NCI-H2171 (cell line): ENCODE measurements around the gene PHOSPHO1.

Experiments used
- DNase-seq: peaks from one replicate; lab custom pipeline; 2025; lab: John Stamatoyannopoulos, UW

The PHOSPHO1 gene

DNA sequence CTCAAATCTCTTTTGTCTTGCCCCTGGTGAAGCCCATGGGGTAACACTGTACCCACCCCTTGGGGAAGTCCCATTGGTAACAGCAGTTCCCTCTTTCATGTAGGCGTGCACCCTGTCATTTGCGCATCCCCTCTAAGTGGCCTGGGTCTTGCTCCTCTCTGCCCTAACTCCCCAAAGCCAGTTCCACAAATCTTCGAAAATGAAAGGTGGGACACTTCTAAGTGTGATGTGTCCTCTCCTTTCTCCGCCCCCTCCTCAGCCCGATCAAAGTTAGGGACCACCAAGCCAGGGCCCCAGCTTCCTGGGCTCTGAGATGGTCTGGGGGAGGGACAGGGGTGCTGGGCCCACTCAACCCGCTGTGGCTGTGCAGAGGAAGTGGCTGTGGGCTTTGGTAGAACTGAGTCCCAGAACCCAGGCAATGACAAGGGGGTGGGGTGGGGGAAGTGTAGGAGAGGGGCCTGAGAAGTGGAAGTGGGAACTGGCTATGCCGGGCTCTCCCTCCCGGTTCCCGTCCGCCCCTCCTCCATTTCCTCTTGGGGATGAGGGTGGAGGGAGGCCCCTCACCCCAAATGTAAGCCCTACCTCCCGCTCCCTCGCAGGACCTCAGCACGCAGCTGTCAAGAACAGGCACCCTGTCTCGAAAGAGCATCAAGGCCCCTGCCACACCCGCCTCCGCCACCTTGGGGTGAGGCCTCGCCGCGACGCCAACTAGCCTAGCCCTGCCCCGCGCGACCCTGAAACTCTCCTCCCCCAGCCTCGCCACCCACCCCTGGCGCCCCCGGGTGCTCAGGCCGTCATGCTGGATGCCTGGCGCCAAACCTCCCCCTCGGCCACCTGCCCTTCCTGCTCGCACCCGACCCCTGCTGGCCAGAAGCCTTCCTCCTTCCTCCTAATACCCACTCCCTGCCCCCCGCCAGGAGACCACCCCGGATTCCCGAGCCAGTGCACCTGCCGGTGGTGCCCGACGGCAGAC is 11.4 kb downstream of the PHOSPHO1 start:
- no peak for DNase-seq

DNA sequence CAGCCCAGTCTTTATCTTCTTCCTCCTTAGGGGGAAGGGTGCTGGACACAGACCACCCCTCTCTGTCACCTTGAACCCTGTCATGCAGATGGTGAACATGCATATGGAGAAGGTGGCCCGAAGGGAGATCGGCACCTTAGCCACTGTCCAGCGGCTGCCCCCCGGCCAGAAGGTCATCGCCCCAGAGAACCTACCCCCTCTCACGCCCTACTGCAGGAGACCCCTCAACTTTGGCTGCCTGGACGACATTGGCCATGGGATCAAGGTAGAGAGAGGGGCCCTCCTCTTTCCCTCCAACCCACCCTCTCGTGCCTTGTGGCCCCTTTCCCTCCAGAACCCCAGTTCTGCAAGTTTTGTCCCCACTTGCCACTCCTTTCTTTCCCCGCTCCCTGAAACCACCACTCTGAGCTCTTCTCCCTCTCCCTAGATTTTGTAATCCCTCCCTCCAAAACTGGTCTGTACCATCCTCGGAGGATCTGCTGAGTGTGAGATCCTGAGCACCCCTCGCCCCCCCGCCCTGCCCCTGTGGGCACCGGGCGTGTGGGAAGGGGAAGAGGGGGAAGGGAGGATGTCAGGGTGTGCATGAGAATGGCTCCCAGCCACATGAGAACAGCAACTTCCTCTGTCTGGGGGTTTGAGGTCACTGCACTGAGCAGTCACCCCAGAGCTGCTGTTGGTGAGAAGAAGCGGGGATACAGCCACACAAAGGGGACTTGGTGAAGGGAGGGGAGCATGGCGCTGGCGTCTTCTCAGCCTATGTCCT is 12.8 kb downstream of the PHOSPHO1 start:
- no peak for DNase-seq

DNA sequence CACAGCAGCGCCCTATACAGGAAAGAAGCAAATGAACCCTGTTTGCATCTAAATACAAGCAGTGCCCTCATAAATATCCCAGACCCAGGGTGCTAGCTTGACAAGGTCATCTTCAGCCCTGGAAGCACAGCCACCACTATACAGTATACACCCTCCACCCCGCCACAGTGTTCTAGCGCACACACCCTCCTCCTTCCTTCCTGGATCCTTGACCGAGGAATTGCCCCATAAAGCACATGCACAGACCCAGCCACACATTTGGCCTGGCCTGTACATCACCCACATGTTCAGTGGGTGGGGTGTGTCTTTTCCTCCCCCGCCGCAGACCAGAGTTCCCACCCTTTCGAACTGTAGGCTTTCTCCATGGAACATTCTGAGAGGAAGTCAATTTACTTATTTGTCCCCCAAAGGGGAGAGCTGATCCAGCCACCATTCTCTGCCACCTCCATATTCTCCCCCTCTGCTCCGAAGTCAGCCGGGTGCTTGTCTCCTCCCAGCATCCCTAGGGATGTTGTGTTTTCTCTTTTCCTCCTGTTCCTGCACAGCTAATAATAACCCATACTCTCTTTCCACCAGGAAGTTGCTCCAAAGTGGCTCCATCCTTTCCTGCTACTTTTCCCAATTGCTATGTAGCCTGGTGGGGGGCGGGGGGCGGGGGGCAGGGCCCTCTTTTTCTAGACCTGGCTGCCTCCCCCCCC is 13.5 kb downstream of the PHOSPHO1 start:
- no peak for DNase-seq

DNA sequence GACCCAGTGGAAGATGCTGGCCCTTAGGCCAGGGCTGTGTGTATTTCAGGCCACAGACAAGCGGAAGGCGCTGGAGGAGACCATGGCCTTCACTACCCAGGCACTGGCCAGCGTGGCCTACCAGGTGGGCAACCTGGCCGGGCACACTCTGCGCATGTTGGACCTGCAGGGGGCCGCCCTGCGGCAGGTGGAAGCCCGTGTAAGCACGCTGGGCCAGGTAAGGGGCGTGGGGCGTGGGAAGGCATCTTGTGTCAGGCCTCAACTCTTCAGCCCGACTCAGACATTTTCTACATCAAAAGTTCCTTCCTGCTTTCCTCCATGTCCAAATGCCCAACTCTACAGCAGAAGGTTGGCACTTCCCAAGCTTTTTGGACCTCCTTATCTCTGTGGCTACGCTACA is 14.1 kb downstream of the PHOSPHO1 start:
- no peak for DNase-seq

DNA sequence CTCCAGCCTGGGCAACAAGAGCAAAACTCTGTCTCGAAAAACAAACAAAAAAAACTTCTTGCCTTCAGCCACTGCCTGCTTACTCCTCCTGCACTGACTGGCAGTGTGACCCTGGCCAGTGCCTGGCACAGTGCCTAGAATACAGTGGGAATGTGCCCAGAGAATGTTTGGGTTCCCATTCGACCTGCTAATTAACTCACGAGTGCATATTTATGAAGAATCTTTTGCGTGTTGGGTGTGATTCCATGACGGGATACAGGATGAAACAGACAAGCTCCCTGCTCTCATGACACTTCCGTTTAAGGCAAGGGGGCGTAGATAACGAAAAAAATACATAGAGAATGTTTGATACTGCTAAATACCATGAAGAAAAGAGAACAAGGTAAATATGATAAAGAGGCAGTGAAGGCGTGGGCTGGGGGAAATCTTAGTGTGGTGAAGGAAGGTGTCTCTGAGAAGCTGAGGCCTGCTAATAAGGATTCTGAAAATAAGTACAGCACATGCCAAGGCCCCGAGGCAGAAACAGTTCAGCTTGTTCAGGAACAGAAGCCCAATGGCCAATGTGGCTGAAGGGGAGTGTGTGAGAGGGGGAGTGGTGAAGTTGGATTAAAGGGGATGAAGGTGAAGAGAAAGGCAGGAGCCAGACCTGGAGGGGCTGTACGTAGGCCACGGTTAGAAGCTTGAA is 15.8 kb downstream of the PHOSPHO1 start:
- no peak for DNase-seq

DNA sequence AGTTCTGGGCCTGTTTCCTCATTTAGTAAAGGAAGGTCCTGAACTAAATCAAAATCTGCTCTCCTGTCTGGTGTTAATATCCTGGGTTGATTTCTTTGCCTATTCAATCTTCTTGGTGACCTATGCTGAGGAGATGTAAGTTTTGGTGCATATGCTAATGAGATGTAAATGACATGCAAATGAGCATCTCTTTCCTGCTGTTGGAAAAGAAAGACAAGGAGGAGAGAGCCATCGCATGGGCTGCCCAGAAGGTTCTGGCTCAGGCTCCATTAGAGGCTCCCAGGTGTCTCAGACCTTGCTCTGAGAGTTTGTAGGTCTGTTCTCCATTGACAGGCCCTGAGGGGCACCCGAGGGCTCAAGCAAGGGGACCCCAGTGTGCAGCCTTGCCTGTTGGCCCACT is 16.7 kb downstream of the PHOSPHO1 start:
- DNase-seq: no peak

DNA sequence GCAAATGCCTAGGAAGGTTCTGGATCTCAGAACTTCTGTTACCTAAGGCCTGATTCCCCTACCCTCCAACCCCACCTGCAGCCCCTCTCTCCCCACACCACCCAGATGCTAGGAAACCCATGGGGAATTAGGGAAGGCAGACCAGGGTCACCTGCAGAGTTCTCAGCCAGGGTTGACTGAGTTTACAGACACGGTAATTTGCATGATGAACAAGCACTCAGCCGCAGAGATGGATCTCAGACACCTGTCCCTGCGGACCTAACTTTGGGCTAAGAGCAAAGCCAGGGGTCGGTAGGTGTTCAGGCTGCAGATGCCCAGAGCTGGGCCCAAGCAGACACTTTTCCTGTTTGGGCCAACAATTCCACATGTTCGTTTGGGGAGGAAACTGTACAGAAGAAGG is 17.2 kb downstream of the PHOSPHO1 start:
- no peak for DNase-seq

DNA sequence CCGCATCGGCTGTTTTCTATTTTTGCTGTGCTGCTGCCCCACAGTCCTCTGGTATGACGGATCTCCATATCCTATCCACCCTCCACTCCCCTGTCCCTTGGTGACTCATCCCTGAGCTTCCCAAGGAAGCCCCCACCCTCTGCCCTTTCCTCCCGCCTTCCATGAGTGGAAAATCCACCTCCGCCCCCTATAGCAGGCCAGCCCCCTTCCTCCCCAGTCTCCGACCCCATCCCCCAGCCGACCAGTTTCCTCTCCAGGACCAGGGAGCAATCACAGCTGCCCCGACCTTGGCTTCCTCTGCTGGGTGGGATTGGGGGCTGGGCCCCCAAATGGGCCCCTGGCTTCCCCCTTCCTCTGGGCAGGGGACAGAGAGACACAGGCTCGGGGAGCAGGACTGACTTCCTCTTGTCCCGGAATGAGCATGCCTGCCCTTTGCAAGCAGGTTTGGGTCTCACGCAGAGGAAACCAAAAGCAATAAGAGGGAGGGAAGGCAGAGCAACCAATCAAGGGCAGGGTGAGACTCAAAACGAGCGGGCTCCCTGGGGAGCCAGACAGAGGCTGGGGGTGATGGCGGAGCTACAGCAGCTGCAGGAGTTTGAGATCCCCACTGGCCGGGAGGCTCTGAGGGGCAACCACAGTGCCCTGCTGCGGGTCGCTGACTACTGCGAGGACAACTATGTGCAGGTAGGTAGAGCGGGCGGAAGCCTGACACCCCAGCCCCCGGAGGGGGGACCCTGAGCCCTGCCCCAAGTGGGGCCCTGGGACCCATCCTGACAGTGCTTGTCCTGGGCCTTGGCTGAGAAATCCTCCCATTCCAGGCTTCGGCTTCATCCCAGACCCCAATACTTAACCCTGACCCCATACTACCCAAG is 20.2 kb downstream of the PHOSPHO1 start, which contains the start of the genes ABI3 and GNGT2:
ABI3 (plus strand) TSS at position 550 of the 872 bp plus-strand sequence; CDS start at position 568, 18 bp downstream.
GNGT2 (minus strand) TSS at position 417 of the 872 bp plus-strand sequence. CDS start 3,152 bp downstream, outside the sequence.
- no peak for DNase-seq

DNA sequence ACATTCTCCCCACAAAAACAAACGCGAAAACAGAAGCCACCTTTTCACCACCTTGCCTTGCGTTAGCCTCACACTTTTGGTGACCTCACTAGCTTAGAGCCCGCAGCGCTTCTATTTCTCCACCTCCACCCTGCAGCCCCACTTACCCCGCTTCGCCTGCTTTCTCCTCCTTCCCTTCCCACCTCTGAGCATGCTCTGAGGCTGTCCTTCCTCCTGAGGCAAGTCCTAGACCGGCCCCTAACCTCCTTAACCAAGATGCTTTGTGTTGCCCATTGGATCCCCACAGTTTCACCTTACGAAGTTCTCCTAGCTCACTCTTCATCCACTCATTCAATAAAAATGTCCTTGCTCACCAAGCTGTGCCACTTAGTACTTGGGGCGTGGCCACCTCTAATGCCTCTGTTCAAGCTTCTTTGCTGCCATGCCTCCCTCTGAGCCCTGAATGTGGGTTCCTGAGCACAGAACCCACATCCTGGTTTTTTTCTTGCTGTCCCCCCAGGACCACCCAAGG is 21.5 kb downstream of the PHOSPHO1 start:
- no peak for DNase-seq

DNA sequence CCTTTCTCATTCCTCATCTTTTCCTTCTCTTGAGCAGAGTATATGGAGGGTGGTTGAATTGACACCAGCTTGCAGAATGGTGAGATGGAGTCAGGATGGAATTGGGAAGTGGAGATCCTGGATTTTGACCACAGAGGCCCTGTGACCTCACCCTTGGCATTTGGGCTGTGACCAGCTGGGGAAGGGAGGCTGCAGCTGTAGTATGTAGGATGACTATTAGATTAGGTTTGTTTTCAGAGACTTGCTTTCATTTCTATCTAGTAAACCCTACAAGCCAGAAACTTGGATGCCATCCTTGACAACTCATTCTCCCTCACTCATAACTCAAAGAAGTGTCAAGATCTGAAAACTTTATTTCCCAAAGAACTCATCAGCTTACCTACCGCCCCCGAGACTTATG is 26.1 kb downstream of the PHOSPHO1 start:
- DNase-seq: no peak

DNA sequence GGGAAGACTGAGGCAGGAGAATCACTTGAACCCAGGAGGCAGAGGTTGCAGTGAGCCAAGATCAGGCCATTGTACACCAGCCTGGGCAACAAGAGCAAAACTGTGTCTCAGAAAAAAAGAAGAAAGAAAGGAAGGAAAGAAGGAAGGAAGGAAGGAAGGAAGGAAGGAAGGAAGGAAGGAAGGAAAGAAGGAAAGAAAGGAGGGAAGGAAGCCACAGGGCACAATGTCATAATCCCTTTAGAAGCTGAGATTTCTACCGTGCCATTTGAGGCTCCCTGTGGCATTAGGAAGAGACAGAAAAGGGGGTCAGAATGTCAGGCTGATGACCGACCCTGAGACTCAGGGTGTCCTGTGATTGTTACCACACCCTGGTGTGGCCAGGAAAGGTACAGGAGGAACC is 26.8 kb downstream of the PHOSPHO1 start:
- no peak for DNase-seq

DNA sequence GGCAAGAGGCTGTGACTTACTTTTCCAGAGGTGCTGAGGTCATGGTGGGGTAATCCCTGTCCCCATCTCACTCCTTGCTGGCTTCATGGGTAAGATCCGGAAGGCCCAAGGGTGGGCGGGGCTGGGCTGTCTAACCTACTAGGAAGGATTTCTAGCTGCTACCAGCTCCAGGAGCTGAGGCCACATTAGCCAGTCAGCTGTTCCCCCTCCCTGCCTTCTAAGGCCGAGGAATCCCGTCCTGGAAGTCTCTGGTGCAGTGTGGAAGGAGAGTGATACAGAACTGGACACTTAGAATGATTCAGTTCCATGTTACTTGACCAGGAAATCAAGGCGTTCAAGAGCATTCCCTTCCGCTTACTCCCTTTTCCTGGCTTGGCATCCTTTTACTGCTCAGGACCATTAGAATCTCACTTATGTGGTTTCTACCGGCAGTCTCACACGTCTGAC is 29.1 kb downstream of the PHOSPHO1 start:
- no peak for DNase-seq

DNA sequence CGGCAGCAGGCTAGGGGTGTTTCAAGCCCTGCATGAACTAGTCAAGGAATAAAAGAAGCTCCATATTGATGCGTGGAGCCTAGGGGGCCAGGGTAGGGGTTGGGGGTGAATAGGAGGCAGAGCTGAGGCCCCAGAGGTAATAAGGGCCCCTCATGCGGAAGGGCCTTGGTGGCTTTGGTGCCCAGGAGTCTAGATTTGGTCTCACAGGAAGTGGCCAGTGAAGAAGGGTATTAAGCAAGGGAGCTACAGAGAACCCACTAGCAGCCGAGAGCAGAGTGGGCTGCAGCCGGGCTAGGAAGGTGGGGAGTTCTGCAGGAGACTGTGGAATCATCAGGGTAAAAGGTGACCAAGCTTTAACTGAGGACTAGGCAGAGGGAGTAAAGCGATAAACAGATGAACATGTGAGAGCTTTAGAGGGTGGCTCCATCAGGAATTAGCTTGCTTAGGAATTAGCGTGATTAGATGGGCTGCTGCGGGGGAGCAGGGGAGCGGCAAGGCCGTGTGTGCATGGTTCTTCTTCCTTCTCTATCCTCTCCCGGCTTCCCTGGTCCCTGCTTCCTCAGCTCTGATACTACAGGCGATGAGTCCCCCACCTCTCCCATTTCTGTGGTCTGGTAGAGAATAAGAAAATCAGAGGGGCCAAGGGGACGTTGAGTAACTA is 30.0 kb downstream of the PHOSPHO1 start:
- DNase-seq: no peak

DNA sequence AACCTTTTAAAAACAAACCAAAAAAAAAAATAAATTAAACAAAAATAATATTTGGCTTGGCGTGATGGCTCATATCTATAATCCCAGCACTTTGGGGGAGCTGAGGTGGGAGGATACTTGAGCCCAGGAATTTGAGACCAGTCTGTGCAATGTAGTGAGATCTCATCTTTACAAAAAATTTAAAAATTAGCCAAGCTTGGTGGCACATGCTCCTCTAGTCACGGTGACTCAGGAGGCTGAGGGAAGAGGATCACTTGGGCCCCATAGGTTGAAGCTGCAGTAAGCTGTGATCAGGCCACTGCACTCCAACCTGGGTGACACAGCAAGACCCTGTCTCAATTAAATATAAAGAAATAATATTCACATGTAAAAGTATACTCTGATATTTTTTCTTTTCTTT is 32.4 kb downstream of the PHOSPHO1 start:
- no peak for DNase-seq

DNA sequence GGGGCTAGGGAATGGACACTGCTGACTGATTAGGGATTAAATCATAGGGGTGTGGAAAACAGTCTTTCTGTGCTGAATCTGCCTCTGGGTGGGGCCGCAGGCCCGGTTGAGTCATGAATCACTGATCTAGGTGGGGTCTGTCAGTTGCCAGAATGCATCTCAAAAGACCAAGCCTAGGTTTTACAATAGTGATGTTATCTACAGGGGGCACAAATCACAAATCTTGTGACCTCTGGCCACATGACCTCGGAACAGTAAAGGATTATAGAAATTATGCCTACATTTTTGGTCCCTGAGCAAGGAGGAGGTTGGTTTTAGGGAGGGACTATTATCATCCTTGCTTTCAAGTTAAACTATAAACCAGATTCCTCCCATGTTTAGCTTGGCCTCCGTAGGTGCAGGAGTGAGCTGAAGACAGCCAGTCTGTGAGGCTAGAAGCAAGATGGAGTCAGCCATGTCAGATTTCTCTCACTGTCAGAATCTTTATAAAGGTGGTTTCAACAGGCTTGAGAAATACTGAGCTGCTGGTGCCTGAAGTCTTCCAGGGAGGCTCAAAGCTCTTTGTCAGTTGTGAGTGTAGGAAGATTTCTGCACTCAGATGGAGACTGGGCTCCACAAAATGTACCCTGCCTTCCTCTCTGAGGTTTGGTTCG is 33.1 kb downstream of the PHOSPHO1 start:
- no peak for DNase-seq

DNA sequence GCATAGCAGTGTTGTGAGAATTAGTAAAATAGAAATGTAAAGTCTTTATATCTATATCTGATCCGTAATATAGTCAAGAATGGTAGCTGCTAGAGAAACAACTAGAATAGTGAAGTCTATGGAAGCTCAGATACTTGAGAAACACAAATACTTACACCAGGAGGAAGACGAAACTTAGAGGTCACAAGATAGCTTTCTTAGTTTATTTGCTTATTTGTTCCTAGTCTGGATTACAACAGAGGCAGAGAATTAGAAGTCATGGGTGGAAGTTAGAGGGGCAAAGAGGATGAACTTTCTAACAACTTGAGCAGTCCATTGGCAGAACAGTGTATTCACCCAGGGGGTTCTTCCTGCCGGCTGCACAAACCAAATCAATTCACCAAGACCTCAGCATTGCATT is 34.1 kb downstream of the PHOSPHO1 start:
- DNase-seq: no peak

DNA sequence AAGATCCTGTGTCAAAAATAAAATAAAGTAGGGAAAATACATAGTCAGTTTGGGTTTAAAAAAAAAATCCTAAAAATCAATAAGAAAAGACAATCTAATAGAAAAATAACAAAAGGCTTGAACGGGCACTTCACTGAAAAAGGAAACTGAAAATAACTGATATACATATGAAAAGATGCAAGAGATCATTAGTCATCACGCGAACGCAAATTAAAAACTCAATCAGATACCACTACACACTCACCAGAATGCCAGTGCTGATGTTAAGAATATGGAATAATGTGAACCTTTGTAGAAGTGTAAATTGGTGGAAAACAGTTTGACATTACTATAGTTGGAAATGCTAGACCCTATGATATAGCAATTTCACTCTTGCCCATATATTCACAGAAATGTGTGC is 34.8 kb downstream of the PHOSPHO1 start:
- DNase-seq: no peak

DNA sequence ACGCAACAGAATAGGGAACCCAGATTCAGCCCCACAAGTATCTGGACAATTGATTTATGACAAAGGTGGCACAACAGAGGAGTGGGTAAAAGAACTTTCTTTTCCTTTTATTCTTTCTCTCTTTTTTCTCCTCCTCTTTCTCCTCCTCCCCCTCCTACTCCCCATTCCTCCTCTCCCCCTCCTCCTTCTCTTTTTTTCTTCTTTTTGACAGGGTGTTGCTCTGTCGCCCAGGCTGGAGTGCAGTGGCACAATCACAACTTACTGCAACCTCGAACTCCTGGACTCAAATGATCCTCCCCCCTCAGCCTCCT is 36.3 kb downstream of the PHOSPHO1 start:
- no peak for DNase-seq

DNA sequence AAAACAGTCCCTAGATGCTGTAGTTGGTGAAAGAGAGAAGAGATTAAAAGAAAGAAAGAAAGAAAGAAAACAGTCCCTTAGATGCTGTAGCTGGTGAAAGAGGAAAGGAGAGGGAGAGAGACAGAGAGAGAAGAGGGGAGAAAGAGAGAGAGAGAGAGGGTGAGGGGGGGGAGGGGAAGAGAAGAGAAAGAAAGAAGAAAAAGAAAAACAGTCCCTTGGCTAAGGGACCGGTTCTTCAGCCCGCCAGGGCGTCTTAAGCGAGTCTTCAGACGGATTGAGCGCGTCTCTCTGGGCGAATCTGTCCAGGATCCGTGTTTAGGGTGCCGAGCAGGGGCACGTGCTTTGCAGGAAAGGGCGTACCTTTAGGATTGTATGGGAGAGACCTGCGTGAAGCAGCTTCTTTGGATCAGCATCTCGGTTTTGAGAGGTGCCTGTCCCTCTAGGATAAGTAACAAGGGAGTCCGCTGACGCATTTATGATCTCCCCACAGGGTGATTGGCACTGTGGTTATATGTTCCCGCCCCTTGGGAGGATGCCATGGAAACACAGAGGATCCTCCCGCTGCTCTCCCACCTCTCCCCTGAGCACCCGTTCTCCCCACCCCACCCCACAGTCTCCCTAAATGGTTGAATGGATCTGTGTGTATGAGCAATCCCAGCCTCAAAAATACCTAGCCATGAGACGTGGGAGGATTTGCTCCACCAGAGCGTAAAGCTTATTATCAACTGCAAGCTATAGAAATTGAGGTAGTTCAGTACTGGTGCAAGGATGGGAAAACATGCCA is 36.9 kb downstream of the PHOSPHO1 start:
- peak; percentile 46 for DNase-seq
